NCI-H1092 (cell line): ENCODE data around the gene DLG2.
"Not testable (repeated sequence)": the region's sequence is repeated elsewhere in the genome, so short reads cannot be mapped to it uniquely, and the experiment has no call there.

Experiments
- DNase-seq: peaks from one replicate; lab custom pipeline; 2025; lab: John Stamatoyannopoulos, UW

DLG2 gene

GRCh38 chr11:83464160-83464944 is 2162.8 kb downstream of the DLG2 start:
- no peak for DNase-seq

DNA sequence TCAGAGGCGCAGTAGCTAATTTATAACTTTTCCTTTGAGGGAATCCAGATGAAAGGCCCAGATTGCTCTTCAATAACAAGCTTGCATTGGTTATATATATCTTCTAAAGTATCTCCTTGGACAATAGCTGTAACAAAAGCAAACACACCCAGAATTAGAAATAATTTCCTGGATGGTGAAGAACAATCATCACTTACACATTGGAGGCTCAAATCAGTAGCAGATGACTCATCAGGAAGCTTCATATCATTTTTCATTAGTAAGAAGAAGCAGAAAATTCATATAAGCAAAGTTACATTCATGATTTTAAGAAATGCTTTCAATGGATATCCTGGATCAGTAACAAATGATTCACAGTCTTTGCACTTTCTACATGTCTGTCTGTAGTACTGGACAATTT is 2167.3 kb downstream of the DLG2 start:
- no peak for DNase-seq

DNA sequence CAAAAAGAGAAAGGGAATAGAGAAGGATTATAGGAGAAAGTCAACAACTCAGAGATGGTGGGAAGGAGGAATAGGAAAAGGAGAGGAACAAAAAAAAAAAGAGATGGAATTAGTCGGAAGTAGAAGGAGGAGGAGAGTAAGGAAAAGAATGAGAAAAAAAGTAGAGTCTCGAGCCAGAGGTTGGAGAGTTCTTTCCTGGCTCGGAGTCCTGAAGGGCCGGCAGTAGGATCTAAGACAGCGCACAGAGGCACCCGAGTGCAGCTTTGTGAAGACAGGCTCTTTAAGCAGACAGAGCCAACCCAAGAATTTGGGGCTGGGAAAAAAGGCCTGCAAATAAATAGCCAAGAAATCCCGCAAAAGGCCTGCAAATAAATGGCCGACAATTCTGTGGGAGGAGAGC is 2170.6 kb downstream of the DLG2 start:
- no peak for DNase-seq

DNA sequence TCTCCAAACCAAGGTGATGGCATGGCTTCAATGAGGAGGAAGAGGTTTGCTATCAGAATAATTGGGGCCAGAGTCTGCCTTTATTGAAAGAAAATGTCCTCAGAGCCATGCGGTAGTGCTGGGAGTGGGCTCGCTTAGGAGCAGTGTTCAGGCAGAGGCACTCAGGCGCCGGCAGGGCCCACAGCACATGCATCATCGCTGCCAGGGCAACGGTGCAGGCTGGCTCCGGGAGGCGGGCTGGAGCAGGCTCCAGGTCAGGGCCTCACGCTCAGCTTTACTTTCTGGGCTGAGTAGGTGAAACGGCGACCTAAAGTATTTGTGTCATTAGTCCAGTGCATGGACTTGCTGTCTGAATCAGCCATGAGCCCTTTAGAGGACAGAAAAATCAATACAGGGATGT is 2171.1 kb downstream of the DLG2 start:
- no peak for DNase-seq

DNA sequence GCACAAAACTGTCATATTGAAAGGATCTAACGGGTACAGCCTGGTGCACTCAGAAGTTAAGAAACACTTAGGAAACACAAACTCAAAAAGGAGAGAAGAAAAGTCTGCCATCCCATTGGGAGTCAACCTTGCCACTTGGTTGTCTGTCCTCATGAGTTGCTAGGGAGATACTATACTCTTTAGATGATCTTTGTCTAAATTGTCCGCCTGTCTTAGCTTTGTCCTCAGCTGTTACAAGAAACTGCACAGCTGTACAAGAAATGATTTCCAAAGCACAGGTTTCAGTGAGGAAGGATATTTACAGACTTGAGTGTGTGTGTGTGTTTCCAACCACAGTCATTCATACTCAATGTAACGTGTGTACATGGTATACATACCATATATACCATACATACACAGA is 2171.8 kb downstream of the DLG2 start:
- no peak for DNase-seq

- no peak for DNase-seq
These were observed 2172.5 kb downstream of the DLG2 start for GRCh38 chr11:83454674-83455073.

GRCh38 chr11:83449338-83449913 is 2177.7 kb downstream of the DLG2 start:
- DNase-seq = no peak

GRCh38 chr11:83448686-83449085 is 2178.5 kb downstream of the DLG2 start:
- DNase-seq = no peak

- not testable (repeated sequence) for DNase-seq
These were observed 2183.3 kb downstream of the DLG2 start for GRCh38 chr11:83443880-83444279.

DNA sequence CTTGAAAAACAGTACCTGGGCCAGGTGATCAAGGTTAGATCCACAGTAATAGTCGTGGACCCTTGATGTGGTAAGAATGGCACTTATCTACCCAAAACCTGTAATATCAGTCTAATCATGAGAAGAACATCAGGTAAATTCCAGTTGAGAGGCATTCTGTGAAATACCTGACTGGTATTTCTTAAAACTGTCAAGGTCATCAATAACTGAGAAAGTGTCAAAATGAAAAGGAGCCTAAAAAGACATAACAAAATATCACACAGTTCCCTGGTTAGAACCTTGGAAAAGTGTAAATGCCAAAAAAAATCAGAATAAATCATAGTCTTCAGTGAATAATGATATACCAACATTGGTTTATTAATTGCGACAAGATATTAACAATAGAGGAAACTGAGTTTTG is 2185.5 kb downstream of the DLG2 start:
- no peak for DNase-seq

- no peak for DNase-seq
These were observed 2186.0 kb downstream of the DLG2 start for GRCh38 chr11:83441171-83441570.

DNA sequence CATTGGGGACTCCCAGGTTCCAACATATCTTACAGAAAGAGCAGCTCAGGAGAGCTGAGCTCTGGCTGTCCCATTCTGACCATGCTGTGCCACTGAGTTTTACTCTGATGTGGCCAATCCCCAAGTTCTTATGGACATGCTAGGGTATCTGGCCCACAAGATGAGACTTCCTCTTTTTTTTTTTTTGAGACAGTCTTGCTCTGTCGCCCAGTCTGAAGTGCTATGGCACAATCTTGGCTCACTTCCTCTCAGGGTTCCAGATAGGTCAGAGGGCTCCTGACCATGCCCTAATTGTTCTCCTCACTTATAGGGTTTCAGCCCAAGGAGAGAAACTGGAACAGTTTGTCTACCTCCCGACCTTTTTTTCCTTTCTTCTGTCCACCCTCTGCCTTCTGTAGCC is 2188.7 kb downstream of the DLG2 start:
- no peak for DNase-seq

- DNase-seq = no peak
These were observed 2189.2 kb downstream of the DLG2 start for GRCh38 chr11:83437939-83438338.

DNA sequence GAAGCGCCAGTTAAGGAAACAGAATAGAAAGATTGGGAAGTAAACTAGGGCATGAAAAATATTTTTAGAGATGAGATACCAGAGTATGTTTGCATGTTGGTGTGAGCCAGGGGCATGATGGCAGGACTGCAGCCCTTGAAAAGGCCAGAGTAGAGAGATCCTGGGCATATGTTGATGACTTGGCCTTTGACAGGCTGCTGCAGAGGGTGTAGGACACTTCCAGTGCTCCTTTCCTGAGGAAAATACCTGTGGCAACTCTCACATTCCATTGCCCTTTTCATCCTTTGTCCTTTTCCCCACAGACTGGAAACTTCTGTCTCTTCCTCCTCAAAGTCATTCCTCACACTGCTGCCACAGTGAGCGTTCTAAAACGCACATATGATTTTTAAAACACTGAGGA is 2190.3 kb downstream of the DLG2 start:
- DNase-seq = no peak

GRCh38 chr11:83434812-83435211 is 2192.3 kb downstream of the DLG2 start:
- DNase-seq = not testable (repeated sequence)

GRCh38 chr11:83427943-83428342 is 2199.2 kb downstream of the DLG2 start:
- no peak for DNase-seq

DNA sequence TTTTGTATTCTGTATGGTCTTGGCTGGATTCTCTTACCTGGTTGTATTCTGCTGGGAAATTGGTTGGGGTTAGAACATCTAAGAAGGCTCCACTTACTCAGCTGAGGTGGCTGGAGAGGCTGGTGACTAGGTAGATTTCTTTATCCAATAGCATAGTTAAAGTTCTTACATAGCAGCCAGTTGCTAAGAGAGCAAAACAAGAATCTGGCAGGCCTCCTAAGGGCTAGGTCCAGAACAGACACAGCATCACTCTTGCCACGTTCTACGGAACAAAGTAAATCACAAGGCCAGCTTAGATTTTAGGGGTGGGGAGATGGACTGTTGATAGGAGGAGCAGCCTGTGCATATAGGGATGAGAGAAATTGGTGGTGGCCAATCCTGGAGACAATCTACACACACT is 2199.6 kb downstream of the DLG2 start:
- no peak for DNase-seq

DNA sequence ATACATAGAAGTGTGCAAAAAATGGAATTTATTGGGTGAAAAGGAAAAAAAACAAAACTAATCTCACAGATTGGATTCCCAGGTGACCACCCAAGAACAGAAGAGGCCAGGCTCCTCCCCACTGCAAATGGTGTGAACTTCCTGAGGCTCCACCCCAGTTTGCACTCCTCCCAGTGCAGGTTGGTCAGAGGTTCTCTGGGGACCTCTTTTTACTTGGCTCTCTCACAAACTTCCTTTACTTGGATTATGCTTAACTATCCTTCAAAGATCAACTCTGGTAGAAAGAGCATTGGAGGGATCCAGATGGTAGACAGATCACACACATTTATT is 2202.0 kb downstream of the DLG2 start:
- no peak for DNase-seq

- DNase-seq = no peak
These were observed 2202.6 kb downstream of the DLG2 start for GRCh38 chr11:83424376-83425136.

- not testable (repeated sequence) for DNase-seq
These were observed 2204.5 kb downstream of the DLG2 start for GRCh38 chr11:83422641-83423040.

GRCh38 chr11:83410605-83411565 is 2216.3 kb downstream of the DLG2 start:
- no peak for DNase-seq

GRCh38 chr11:83409891-83410290 is 2217.3 kb downstream of the DLG2 start:
- no peak for DNase-seq
